NCI-H2107 (cell line): ENCODE results near the gene PCDHGA1.
"Not testable (repeated sequence)": the region's sequence is repeated elsewhere in the genome, so short reads cannot be mapped to it uniquely, and the experiment has no call there.

Experiments used
- DNase-seq: peaks from one replicate; lab custom pipeline; 2025; lab: John Stamatoyannopoulos, UW

The PCDHGA1 gene

DNA sequence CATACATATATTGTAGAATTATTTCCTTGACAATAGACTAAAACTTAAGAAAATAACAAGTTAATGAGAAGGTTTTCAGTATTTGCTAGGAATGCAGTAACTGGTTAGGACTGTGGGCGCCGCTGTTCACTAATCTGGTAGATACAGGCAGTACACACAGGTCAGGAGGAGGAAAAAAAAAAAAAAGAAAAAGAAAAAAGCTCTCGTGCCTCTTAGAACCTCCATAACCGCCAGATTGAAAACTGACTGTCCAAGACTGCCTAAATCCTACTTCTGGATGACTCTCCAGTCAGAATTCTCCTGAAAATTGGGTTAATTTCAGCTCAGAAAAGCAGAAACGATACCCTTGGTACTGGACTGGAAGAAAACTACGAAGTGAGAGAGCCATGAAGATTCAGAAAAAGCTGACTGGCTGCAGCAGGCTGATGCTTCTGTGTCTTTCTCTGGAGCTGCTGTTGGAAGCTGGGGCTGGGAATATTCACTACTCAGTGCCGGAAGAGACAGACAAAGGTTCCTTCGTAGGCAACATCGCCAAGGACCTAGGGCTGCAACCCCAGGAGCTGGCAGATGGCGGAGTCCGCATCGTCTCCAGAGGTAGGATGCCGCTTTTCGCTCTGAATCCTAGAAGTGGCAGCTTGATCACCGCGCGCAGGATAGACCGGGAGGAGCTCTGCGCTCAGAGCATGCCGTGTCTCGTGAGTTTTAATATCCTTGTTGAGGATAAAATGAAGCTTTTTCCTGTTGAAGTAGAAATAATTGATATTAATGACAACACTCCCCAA is at the start of gene PCDHGA1:
PCDHGA1 (plus strand) TSS at position 216 of the 782 bp plus-strand sequence.
- no peak for DNase-seq

DNA sequence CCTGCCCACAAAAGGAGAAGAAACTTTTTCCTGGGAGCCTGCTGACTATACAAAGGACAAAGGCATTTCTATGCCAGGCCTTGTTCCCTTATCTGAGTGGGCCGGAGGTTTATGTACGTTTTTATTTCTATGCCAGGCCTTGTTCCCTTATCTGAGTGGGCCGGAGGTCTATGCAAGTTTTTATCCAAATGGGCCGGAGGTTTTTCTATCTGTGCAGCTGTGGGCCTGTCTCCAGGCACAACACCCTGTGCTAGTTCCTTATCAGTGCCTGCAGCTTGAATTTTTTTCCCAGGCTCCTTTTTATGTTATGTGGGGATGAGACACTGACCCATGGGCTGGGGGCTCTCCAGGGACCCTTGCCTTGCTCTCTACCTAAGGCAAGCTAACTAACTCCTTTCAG is 31.9 kb upstream of the PCDHGA1 start:
- DNase-seq: no peak

DNA sequence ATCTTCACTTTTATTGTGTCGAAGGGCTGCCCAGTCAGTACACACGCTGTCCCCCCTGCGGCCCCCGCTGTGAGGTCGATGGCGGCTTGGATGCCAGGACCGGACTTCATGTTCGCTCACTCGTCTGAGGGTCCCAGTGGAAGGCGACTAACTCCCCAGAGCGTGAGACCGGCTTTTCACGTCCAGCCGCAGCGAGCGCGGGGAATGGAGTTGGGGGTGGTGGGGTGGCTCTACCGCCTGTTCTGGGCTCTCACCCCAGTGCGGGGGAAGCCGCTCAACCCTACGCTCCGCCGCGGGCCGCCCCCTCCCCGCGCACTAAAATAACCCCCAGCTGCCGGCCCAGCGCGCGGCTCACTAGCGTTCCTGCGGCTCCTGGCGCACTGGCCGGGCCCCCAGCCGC is 26.6 kb upstream of the PCDHGA1 start, which contains the start of gene SLC25A2:
SLC25A2 (minus strand) TSS at position 294 of the 400 bp plus-strand sequence; CDS start at position 110, 184 bp downstream.
- no peak for DNase-seq

DNA sequence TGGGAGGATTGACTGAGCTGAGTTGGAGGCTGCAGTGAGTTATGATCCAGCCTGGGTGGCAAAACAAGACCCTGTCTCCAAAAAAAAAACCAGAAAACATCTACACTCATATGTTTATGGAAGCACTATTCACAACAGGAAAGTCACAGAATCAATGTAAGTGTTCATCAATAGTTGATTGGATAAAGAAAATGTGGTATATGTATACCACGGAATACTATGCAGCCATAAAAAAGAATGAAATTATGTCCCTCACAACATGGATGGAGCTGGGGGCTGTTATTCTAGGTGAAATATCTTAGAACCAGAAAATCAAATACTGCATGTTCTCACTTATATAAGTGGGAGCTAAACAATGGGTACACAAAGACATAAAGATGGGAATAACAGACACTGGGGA is 23.7 kb upstream of the PCDHGA1 start:
- DNase-seq: no peak

DNA sequence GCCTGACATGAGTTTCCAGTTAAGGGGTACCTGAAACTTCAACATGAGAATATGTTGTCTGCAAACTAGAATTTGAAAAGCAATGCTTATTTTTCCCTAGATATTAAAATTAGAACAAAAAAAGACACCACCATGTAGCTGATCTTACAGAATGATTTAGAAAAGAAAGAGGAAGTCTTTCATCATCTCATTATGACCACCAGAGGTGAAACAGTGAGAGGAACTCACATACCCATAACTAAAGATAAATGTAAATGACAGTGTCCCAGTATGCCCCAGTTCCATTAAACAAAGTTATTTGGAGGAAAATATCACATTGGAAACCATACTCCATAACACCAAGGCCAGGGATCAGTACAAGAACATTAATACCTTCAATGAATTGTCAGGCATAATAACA is 16.6 kb upstream of the PCDHGA1 start:
- no peak for DNase-seq

DNA sequence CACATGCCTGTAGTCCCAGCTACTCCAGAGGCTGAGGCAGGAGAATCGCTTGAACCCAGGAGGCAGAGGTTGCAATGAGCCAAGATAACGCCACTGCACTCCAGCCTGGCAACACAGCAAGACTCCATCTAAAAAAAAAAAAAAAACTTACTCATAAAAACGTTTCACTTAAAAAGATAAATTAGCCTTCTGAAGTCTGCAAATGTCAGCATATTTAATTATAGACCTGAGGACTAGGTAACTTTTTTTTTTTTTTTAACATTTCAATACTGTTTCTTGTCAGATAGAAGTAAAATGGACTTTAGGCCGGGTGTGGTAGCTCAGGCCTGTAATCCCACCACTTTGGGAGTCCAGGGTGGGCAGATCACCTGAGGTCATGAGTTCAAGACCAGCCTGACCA is 13.4 kb upstream of the PCDHGA1 start:
- not testable (repeated sequence) for DNase-seq

DNA sequence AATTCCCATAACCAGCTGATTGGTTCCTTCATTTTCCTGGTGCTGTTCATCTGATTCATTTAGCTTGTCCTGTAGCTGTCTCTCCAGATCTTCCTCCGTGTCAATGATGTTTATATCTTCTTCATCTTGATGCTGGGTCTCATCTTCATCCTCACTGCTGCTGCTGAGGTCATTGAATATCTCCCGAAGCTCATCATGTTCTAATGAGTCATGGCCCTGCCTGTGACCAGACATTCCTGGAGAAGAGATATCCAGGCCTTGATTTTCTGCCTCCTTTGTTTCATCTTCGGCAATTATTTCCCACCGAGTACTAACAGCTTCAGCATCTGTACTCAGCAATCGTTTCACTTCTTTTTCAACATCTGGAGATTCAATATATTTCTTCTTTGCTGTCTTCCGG is 11.1 kb upstream of the PCDHGA1 start:
- DNase-seq: no peak

DNA sequence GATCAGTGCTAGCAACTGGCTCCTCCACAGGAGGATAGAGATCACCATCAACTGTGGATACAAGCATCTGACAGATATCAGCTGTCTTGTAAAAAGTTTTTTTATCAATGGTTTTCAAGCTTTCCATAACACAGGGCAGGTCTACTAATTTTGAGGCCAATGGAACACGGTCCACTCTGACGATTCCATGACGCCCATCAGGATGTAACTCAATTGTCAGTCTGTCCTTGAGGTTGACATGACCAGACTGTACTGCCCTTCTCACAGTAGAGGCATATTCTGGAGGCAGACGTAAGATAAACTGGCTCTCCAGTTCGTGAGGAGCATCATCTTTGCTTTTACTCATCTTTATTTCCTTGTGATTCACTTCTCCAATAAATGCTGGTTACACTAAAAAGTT is 10.6 kb upstream of the PCDHGA1 start:
- no peak for DNase-seq

DNA sequence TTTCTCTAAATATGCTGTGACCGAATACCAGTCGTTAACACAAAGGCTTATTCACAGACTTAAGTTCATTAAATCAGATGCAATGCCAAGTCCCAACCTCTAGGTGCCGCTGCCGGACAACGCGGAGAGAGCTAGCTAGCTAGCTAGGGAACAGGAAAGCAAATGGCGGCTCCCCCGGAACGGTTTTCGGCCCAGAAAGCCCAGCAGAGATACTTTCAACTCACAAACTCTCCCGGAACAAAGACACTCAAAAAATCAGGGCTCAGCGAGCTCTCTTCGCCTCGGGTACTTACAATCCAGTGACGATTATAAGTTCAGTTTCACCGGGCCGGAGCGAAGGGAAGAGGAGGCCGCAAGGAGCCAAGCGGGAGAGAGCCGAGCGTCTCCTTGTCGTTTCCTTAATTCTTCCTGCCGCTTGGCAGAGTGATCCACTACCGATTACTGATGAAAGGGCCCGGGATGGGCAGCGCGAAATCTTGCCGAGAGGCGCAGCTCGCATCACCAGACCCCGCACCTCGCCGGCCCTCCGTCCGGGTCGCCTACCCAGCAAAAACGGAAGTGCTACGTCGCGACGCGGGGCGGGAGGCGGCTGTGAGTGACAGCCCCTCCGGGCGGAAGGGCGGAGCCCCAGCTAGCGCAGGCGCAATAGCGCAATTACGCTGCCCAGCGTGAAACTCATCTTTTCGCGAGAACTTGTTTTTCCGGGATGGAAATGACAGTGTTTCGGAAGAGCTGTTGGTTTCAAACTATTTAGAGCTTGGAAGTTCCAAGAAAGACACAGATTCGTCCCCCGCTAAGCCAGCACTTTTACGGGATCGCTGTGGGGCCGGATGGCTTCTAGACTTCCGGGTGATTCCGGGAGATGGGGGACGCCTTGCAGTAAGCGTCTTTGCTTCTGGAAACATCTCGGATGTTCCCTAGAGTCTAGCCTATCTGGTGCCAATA is 9.8 kb upstream of the PCDHGA1 start, which contains the start of gene TAF7:
TAF7 (minus strand) TSS at position 560 of the 945 bp plus-strand sequence. CDS start 740 bp downstream, outside the sequence.
- DNase-seq: peak; percentile 57

DNA sequence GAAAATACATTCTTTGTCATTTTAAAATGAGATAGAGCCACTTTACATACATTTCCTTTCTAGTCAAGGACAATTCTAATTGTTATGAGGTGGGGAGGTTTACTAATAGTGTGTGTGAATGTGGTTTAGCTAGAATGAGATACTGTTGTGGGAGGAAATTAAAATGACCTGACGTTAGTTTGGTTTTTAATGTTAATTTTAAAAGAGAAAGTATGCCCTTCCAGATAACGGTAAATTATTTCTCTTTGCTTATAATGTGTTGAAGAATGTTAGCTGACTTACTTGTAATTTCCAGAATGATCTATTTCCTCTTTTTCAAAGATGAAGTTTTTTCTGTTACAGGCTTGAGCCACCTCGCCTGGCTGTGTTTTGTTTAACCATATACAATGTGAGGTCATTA is 8.1 kb upstream of the PCDHGA1 start:
- no peak for DNase-seq

DNA sequence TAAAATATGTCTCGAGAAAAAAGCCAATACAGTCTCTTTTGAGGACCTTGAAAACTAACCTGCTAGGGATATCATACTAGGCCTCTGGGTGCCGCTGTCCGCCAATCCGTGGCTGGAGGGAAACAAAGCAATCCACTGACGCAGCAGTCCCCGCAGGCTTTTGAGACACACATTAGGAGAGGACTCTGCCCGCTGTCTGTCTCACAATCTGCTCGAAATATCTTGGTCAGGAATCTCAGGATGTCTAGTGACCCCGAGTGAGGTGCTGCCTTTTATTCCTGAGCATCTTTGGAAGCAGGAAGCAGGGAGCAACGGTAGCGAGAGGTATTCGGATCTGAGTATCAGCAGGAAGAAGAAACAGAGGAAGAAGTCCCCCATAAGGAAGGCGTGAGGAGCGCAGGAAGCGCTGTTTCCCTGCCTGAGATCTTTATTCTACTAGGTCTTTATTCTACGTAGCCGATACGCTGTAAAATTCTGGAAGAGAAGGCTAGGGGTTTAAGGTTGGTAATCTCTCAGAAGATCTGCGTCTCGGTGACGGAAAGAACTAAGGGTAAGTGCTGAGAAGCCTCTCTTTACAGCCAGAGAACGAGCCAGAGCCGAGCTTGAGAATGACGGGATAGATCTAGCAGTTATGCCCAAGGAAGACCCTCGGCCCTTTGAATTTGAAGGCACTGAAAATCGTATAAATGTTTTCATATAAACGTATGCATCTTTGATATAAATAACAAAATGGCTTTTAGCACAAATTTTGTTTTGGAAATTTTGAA is 4.0 kb upstream of the PCDHGA1 start:
- no peak for DNase-seq

DNA sequence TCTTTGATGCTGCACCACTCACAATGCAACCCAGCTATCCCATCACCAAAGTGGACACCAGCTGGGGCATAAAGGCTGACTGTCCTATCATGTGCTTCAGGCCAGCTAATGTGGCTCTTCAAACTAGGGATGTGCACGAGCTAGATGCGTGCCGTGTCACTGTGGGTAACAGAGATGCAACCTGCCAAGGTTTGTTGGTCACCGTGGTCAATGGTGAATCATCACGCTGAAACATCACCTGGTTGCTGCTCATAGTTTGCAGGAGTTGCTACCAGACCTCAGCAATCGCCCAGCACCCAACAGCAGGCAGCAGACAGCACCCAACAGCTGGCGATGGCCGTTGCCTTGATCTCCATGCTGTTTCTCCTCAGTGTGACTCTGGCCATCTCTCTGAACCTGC is 2.1 kb upstream of the PCDHGA1 start:
- no peak for DNase-seq

DNA sequence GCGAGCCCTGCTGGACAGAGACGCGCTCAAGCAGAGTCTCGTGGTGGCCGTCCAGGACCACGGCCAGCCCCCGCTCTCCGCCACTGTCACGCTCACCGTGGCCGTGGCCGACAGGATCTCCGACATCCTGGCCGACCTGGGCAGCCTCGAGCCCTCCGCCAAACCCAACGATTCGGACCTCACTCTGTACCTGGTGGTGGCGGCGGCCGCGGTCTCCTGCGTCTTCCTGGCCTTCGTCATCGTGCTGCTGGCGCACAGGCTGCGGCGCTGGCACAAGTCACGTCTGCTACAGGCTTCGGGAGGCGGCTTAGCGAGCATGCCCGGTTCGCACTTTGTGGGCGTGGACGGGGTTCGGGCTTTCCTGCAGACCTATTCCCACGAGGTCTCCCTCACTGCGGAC is 2.3 kb downstream of the PCDHGA1 start:
- not testable (repeated sequence) for DNase-seq

DNA sequence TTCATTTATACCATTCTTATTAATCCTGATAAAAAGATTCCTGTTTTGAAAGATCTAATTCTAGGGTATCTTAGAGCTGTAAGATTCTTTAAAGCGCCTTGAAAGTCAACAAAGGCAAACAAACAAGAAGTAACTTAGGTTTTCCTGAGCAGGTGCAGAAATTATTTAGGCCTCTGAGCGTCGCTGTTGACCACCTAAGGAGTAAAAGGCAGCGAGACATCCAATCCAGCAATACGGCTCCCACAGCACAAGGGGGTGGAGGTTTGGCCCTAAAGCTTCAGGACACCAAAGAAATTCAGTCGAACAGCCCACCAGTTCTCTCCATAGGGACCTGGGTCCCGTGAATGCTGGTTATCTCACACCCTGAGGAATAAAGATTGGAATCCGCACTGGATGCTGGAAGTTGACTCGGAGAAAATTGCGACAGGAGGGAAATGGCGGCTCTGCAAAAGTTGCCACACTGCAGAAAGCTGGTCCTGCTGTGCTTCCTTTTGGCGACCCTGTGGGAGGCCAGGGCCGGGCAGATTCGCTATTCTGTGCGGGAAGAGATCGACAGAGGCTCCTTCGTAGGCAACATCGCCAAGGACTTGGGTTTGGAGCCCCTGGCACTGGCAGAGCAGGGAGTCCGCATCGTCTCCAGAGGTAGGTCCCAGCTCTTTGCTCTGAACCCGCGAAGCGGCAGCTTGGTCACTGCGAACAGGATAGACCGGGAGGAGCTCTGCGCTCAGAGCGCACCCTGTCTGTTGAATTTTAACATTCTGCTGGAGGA is 8.4 kb downstream of the PCDHGA1 start, which contains the start of gene PCDHGA2:
PCDHGA2 (plus strand) TSS at position 223 of the 769 bp plus-strand sequence.
- DNase-seq: no peak

DNA sequence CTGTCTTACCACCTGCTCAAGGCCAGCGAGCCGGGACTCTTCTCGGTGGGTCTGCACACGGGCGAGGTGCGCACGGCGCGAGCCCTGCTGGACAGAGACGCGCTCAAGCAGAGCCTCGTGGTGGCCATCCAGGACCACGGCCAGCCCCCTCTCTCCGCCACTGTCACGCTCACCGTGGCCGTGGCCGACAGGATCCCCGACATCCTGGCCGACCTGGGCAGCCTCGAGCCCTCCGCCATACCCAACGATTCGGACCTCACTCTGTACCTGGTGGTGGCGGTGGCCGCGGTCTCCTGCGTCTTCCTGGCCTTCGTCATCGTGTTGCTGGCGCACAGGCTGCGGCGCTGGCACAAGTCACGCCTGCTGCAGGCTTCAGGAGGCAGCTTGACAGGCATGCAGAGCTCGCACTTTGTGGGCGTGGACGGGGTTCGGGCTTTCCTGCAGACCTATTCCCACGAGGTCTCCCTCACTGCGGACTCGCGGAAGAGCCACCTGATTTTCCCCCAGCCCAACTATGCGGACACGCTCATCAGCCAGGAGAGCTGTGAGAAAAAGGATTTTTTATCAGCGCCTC is 10.6 kb downstream of the PCDHGA1 start:
- DNase-seq: not testable (repeated sequence)

DNA sequence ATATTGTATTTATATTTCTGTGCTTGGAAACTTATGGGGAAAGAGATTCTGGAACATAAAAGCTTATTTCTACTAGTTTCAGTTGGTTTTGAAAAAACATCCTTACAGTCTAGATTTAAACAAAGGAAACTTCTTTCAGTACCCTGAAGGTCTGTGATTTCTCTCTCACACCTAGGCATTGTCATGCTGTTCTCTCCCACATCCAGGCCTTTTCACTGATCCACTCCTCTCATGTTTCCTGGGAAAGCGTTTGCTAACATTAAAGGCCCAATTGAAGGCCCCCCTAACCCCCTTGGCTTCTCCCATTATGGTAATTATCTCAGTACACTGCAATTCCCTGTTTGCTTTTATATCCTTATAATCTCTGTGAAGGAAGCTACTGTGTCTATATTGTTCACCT is 12.5 kb downstream of the PCDHGA1 start:
- DNase-seq: no peak

DNA sequence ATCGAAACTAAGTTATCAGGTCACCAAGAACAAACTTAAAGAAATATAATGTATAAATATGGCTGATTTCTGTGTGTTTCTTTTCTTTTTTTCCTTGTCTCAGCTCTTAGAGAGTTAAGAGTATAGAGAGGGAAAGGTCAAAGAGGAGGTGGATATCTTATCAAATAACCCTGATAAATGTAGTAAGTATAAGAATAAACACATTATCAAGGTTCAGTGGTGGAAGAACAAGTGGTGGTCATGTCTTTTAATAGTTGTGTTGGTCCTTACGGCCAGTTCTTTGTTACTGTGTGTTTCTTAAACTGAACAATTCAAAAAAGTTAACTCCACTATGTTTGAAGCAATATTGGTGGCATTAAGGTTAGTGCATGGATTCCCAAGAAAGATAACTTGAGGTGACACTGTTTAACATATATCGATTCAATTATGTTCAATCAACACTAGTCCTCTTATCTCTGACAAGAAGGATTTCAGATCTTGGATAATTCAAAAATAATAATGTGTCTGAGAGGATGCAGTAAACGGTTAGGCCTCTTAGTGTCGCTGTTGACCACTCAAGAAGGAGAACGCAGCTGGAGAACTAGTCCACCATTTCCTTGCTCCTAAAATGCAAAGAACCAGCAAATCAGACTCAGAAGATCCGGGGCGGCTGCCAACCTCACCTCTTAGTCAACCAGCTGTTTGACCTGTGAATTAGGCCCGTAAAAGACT is 13.1 kb downstream of the PCDHGA1 start, which contains the start of gene PCDHGA3:
PCDHGA3 (plus strand) TSS at position 588 of the 711 bp plus-strand sequence. CDS start 205 bp downstream, outside the sequence.
- DNase-seq: no peak

DNA sequence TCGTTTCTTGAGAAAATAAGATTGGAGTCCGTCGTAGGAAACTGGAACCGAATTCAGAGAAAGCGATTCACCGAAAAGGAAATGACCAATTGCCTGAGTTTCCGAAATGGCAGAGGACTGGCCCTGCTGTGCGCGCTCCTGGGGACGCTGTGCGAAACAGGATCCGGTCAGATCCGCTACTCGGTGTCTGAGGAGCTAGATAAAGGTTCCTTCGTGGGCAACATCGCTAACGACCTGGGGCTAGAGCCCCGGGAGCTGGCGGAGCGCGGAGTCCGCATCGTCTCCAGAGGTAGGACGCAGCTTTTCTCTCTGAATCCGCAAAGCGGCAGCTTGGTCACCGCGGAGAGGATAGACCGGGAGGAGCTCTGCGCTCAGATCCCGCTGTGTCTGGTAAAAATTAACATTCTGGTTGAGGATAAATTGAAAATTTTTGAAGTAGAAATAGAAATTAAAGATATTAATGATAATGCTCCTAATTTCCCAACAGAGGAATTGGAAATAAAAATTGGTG is 13.7 kb downstream of the PCDHGA1 start:
- no peak for DNase-seq

DNA sequence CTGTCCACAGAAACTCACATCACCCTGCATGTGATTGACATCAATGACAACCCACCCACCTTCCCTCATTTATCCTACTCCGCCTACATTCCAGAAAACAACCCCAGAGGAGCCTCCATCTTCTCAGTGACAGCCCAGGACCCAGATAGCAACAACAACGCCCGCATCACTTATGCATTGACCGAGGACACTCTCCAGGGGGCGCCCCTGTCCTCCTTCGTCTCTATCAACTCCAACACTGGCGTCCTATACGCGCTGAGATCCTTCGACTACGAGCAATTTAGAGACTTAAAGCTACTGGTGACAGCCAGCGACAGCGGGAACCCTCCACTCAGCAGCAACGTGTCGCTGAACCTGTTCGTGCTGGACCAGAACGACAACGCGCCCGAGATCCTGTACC is 15.0 kb downstream of the PCDHGA1 start:
- no peak for DNase-seq

DNA sequence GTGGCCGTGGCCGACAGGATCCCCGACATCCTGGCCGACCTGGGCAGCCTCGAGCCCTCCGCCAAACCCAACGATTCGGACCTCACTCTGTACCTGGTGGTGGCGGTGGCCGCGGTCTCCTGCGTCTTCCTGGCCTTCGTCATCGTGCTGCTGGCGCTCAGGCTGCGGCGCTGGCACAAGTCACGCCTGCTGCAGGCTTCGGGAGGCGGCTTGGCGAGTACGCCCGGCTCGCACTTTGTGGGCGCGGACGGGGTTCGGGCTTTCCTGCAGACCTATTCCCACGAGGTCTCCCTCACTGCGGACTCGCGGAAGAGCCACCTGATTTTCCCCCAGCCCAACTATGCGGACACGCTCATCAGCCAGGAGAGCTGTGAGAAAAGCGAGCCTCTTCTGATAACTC is 15.7 kb downstream of the PCDHGA1 start:
- DNase-seq: not testable (repeated sequence)
